Measurements from ENCODE around the gene GALNT9.
"Not testable (repeated sequence)": the region's sequence is repeated elsewhere in the genome, so short reads cannot be mapped to it uniquely, and the experiment has no call there.

The GALNT9 gene

GRCh38 chr12:132329036-132329719 is at the start of gene GALNT9:
Gene GALNT9, minus strand, starts transcription at chr12:132329589. Its CDS starts 386 bp downstream, at chr12:132329203.
- DNase-seq, result no peak

DNA sequence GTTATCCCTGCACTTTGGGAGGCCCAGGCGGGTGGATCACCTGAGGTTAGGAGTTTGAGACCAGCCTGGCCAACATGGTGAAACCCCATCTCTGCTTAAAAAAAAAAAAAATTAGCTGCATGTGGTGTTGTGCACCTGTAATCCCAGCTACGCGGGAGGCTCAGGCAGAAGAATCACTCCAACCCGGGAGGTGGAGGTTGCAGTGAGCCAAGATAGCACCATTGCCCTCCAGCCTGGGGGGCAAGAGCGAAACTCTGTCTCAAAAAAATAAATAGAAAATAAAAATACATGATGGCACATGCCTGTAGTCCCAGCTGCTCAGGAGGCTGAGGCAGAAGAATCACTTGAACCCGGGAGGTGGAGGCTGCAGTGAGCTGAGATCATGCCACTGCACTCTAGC is 49.7 kb upstream of the GALNT9 start:
- not testable (repeated sequence) for DNase-seq

DNA sequence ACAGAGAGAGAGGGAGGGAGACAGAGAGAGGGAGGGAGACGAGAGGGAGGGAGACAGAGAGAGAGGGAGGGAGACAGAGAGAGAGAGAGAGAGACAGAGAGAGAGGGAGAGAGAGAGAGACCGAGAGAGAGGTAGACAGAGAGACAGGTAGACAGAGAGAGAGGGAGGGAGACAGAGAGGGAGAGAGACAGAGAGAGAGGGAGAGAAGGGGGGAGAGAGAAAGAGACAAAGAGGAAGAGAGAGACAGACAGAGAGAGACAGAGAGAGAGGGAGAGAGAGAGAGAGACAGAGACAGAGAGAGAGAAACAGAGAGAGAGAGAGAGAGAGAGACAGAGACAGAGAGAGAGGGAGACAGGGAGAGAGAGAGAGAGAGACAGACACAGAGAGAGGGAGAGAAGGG is 47.8 kb upstream of the GALNT9 start:
- no peak for DNase-seq

DNA sequence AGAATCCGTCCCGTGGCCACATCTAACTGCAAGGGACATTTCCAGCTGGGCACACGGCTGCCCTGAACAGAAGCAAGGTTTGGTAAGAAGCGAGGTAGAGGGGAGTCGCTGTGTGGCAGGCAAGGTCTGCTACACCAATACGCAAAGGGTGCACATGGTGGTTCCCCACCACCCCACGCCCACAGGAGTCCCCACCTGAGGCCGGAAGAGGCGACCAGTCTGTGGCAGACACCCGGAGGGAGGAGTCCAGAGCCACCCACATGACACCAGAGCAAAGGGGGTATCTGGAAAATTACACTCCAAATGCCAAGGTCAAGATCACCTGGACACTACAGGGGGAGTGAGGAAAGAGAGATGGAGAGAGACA is 47.1 kb upstream of the GALNT9 start:
- no peak for DNase-seq

GRCh38 chr12:132375747-132376463 is 46.5 kb upstream of the GALNT9 start:
- no peak for DNase-seq

- no peak for DNase-seq
Observed at GRCh38 chr12:132374612-132375445, 45.4 kb upstream of the GALNT9 start.

GRCh38 chr12:132373901-132374611 is 44.7 kb upstream of the GALNT9 start:
- DNase-seq, result no peak

DNA sequence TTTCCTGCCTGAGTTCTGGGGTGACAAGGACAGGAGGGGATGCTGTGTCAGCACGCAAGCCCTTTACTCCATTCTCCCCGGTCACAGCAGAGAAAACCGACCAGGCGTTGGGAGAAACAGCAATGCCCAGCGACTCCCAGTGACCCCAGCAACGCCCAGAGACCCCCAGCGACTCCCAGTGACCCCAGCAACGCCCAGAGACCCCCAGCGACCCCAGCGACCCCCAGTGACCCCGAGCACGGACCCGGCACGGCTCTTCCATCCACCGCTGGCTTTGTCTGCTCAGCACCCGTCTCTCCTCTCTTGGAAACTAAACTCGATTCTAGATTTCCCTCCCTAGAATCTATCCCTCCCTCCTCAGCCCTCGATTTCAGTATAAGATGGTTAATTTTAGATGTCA is 38.5 kb upstream of the GALNT9 start:
- no peak for DNase-seq

DNA sequence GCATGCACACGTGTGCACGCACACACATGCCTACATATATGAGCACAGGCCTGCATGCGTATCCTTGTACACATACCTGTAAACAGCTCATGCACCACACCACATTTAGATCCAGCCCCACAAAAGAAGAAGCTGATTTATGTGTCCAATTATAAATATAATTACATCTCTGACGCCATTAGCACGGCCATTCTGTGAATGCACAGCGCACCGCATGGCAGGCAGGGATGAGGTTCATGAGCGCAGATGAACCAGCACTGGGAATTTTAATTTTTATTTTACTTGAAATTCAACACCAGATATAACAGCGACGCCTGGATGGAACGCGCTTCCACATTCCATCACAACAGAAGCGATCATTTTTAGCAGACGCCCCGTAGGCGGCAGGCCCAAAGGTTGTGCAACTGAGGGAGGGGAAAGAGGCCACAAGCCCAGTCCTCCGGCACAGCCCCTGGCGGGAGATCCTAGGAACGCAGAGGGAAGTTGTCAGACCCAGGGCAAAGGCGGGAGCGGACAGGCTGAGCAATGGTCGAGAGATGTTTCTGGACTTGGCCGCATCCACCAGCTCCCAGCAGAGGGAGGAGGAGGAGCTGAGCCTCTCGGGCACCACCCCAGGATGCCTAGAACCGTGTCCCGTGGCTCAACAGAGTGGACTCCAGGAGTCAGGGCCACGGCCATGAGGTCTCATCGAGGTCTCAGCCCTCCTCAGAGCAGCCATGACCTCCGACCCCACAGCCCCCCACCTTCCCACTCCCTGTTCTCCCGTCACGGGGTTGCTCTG is 37.9 kb upstream of the GALNT9 start:
- no peak for DNase-seq

- no peak for DNase-seq
Observed at GRCh38 chr12:132366341-132366861, 37.0 kb upstream of the GALNT9 start.

- DNase-seq, result no peak
Observed at GRCh38 chr12:132365226-132365625, 35.8 kb upstream of the GALNT9 start.

- DNase-seq, result no peak
Observed at GRCh38 chr12:132364348-132364902, 35.0 kb upstream of the GALNT9 start.

GRCh38 chr12:132363661-132364347 is 34.4 kb upstream of the GALNT9 start:
- no peak for DNase-seq

DNA sequence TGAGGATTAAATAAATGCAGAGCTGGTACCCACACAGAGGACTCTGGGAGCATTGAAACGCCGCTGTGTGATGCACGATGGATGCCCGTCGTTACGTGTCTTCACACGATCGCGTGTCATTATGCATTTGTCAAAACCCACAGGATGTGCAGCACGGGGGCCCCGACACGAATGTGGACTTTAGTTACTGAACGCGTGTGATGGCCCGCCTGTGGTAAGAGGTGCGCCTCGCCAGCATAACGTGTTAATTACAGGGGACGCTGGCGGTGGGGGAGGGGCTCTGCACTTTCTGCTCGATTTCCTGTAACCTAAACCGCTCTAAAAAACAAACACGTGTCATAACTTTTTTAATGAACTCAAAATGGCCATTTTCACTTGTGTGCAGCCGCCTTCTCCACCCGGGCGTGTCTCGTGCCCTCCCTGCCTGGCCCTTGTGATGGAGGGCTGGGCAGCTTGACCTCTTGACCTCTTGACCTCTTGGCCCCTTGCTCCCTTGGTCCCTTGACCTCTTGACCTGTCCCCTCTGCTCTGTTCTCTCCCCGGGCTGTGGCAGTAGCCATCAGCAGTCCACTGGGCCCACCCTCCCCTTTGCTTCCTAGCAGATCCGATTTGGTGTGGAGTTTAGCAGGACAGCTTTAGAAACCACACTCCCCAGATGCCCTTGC is 33.7 kb upstream of the GALNT9 start:
- DNase-seq, result no peak

DNA sequence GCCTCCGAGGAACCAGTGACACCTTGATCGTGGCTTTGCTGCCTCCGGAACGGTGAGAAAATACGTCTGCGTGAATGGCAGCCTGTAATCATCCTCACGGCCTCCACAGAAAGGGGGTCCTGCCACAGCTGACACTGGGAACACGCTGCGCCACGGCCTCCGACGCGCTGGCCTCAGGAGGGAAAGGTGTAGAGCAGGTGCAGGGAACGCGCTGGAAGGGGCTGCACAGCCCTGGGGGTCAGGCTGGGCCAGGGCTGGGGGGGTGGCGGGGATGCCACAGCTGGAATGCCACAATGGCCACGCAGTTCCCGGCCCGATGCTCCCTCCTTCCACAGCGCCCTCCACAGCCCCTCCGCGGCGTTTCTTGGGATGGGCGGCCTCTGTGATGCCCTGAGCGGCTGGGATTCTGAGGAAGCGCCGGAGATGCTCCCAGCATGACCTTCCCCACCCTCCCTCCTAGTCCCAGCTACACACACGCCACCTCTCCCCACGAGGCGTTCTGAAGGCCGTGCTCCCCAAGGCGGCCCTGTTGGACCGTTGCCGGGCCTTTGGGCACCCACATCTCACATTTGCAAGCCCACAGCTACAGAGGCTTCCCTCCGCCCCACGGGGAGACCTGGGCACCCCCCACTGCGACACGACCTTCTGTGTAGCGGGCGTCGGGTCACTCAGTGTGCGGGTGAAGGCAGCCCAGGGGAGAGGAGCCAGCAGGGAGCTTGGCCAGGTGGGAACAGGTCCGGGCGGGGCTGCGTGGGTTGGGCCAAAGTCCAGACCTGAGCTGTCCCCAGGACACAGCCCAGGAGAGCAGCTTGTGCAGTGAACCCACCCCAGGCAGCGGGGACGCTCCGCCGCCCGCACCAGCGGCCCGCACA is 31.8 kb upstream of the GALNT9 start:
- DNase-seq, result no peak

DNA sequence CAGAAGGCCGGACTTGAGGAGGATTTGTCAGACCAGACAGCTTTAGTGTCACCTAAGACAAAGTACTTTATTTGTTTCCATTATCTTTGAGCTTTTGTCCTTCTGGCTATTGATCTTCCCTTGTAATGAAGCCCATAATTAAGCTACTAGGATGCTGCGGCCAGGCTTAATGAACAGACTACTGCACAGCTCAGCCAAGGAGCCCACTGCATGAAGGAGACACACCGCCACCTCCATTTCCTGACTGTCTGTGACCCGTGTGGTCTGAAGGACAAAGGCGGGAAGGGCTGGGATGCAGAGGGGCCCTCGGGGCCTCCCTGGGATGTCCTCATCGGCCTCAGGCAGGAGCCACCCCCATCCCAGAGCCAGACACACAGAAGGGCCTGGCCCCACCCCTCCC is 31.0 kb upstream of the GALNT9 start:
- DNase-seq, result no peak

GRCh38 chr12:132359971-132360370 is 30.6 kb upstream of the GALNT9 start:
- DNase-seq, result no peak

- no peak for DNase-seq
Observed at GRCh38 chr12:132359551-132359950, 30.2 kb upstream of the GALNT9 start.
